ENCODE measurements around the gene ACTR3.
A peak's percentile ranks its signal among the peaks of the same experiment; 100 is the strongest.
"Not testable (repeated sequence)": the region's sequence is repeated elsewhere in the genome, so short reads cannot be mapped to it uniquely, and the experiment has no call there.

Gene ACTR3

GRCh38 chr2:113906647-113907046 is 16.8 kb downstream of the ACTR3 start:
- no peak for DNase-seq

GRCh38 chr2:113907297-113907696 is 17.4 kb downstream of the ACTR3 start:
- DNase-seq = no peak

- peak; percentile 76 to 85 for DNase-seq
Observed at GRCh38 chr2:113910110-113910717, 20.3 kb downstream of the ACTR3 start.

- DNase-seq = no peak
Observed at GRCh38 chr2:113910967-113911678, 21.2 kb downstream of the ACTR3 start.

GRCh38 chr2:113915082-113915819 is 25.4 kb downstream of the ACTR3 start:
- no peak for DNase-seq

- DNase-seq = no peak
Observed at GRCh38 chr2:113918229-113918628, 28.3 kb downstream of the ACTR3 start.

- no peak for DNase-seq
Observed at GRCh38 chr2:113920996-113921395, 31.1 kb downstream of the ACTR3 start.

- DNase-seq = no peak
Observed at GRCh38 chr2:113922335-113922734, 32.4 kb downstream of the ACTR3 start.

GRCh38 chr2:113922784-113923183 is 32.9 kb downstream of the ACTR3 start:
- DNase-seq = no peak

- DNase-seq = no peak
Observed at GRCh38 chr2:113925884-113926283, 36.0 kb downstream of the ACTR3 start.

GRCh38 chr2:113926314-113926713 is 36.4 kb downstream of the ACTR3 start:
- DNase-seq = no peak

- DNase-seq = no peak
Observed at GRCh38 chr2:113930448-113930847, 40.6 kb downstream of the ACTR3 start.

- no peak for DNase-seq
Observed at GRCh38 chr2:113937501-113937900, 47.6 kb downstream of the ACTR3 start.

- DNase-seq = no peak
Observed at GRCh38 chr2:113940891-113941290, 51.0 kb downstream of the ACTR3 start.

- not testable (repeated sequence) for DNase-seq
Observed at GRCh38 chr2:113945784-113946183, 55.9 kb downstream of the ACTR3 start.

- DNase-seq = not testable (repeated sequence)
Observed at GRCh38 chr2:113950906-113951305, 61.0 kb downstream of the ACTR3 start.

GRCh38 chr2:113961000-113961399 is 71.1 kb downstream of the ACTR3 start:
- DNase-seq = no peak

GRCh38 chr2:113962692-113963480 is 73.0 kb downstream of the ACTR3 start:
- no peak for DNase-seq

GRCh38 chr2:113963965-113964364 is 74.1 kb downstream of the ACTR3 start:
- no peak for DNase-seq

- DNase-seq = no peak
Observed at GRCh38 chr2:113964436-113964835, 74.5 kb downstream of the ACTR3 start.

GRCh38 chr2:113965228-113965627 is 75.3 kb downstream of the ACTR3 start:
- no peak for DNase-seq

GRCh38 chr2:113965644-113966043 is 75.8 kb downstream of the ACTR3 start:
- peak; percentile 18 to 20 for DNase-seq

- DNase-seq = no peak
Observed at GRCh38 chr2:113966171-113966570, 76.3 kb downstream of the ACTR3 start.

Data from activated CD4-positive, alpha-beta T cell treated with anti-CD3 and anti-CD28 coated beads for 4 hours (primary cell).